Activated T-helper 2 cell treated with anti-CD3 and anti-CD28 coated beads, Interferon-gamma antibody, Interleukin-2, Interleukin-4, amounts not matched to agents 10 μg/mL and 5 μg/mL and 100 μg/mL, durations not matched to agents 14 hours and 24 hours and 36 hours (primary cell): ENCODE data around the gene OR2V1. TPM values are rescaled to one million over a fixed set of nuclear protein-coding genes. Genes with fewer than 3 reads are reported as not detected.
A peak's percentile ranks its signal among the peaks of the same experiment; 100 is the strongest.
"Not testable (repeated sequence)": the region's sequence is repeated elsewhere in the genome, so short reads cannot be mapped to it uniquely, and the experiment has no call there.

Source experiments
- DNase-seq: peaks from one replicate; pipeline ENCODE4 v3.0.0; 2021; ENCODE audit warnings: low spot score
- H3K27ac Mint-ChIP-seq: one replicate; pipeline ENCODE4 v1.8.0; 2021; ENCODE audit warnings: mixed read lengths
- H3K27me3 Mint-ChIP-seq: one replicate; pipeline ENCODE4 v1.8.0; 2021; ENCODE audit warnings: low read depth, mixed read lengths
- H3K36me3 Mint-ChIP-seq: one replicate; pipeline ENCODE4 v1.8.0; 2021; ENCODE audit warnings: low read depth, mixed read lengths
- H3K4me1 Mint-ChIP-seq: one replicate; pipeline ENCODE4 v1.8.0; 2021; ENCODE audit warnings: low read depth, mixed read lengths
- H3K4me3 Mint-ChIP-seq: one replicate; pipeline ENCODE4 v1.8.0; 2021; ENCODE audit warnings: low read depth, mild to moderate bottlenecking, moderate library complexity, mixed read lengths
- H3K9me3 Mint-ChIP-seq: one replicate; pipeline ENCODE4 v1.8.0; 2021; ENCODE audit warnings: mixed read lengths
- intact Hi-C: fragments of 100-400 bp; cut with micrococcal nuclease; formaldehyde crosslinking; loops from one replicate; pipeline ENCODE4 v1.15.1; 2023
- total RNA-seq: library from RNA; stranded (reverse); gene quantifications from 2 replicates; pipeline ENCODE4 v1.2.3, GENCODE V29; 2022

OR2V1 gene
- total RNA-seq, 1 donor from 2014 or later, result not detected

DNA sequence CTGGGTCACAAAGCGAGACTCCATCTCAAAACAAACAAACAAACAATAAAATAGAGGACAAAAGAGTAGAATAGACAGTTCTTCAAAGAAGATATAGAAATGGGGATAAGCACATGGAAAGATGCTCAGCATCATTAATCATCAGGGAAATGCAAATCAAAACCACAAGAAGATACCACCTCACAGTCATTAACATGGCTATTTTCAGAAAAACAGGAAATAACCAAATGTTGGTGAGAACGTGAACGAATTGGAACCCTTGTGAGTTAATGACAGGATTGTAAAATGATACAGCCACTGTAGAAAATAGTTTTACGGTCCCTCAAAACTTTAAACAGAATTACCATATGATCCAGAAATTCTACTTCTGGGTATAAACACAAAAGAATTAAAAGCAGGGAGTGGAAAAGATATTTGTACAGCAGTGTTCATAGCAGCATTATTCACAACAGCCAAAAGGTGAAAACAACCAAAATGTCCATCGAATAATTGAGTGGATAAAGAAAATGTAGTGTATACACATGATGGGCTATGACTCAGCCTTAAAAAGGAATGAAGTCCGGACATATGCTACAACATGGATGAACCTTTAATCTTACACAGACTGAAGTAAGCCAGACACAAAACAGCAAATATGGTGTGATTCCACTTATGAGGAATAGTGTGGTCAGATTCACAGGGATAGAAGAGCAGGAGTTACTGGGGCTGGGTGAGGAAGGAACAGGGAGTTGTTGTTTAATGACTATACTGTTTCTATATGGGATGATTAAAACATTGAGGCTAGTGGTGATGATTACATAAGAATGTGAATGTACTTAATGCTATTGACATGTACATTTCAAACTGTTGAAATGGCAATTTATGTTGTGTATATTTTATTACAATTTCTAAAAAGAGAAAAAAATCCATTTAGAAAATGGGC lies 36.1 kb upstream of the OR2V1 start:
- Mint-ChIP-seq H3K4me1 (peaks cover 49% of the 10 kb centered on the region), H3K27me3 (peaks cover 28% of the 10 kb centered on the region), H3K9me3 (no peaks in the 10 kb centered on the region), H3K4me3 (no peak overlapping the region), H3K36me3 (no peaks in the 10 kb centered on the region), H3K27ac (peak overlapping the region; percentile 43)
- DNase-seq, result no peak
- intact Hi-C loops, result loop anchor here (2.0 kb wide), 1 partner anchor 50 kb away; no protein-coding TSS in a partner anchor

- Mint-ChIP-seq H3K4me3 (peak overlapping the region; percentile 70), H3K36me3 (no peaks in the 10 kb centered on the region), H3K27me3 (peaks cover 15% of the 10 kb centered on the region), H3K9me3 (no peaks in the 10 kb centered on the region), H3K27ac (peak overlapping the region; percentile 94), H3K4me1 (peaks cover 49% of the 10 kb centered on the region)
- intact Hi-C loops, result loop anchor here (5.0 kb wide), 1 partner anchor 112 kb away; no protein-coding TSS in a partner anchor
- no peak for DNase-seq
Measured at GRCh38 chr5:181164076-181164952, 33.3 kb upstream of the OR2V1 start.

DNA sequence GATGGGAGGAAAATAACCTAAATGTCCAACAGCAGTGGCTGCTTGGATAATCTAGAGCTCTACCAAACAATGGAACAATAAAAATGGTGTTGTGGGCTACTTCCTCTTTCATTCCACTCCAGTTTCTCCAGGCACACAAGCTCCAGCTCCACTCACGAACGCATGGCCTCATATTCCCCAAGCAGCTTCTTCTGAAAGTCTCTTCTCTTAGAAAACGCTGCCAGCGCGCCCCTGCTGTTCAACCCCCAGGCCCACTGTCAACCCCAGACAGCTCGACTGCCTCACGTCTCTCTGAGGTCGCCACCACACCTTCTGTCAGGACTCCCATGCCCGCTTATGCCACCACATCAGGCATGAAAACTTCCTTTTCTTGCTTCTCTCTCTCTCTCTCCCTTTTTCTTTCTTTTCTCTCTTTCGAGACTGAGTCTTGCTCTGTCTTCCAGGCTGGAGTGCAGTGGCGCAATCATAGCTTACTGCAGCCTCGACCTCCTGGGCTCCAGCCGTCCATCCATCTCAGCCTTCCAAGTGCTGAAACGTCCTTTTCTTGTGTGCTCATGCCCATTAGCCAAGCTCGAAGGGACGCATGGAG lies 32.6 kb upstream of the OR2V1 start:
- no peak for DNase-seq
- Mint-ChIP-seq H3K27ac (peak overlapping the region; percentile 94), H3K27me3 (peaks cover 11% of the 10 kb centered on the region), H3K4me1 (peaks cover 45% of the 10 kb centered on the region), H3K36me3 (no peaks in the 10 kb centered on the region), H3K9me3 (no peaks in the 10 kb centered on the region), H3K4me3 (peak overlapping the region; percentile 70)
- intact Hi-C loops, result loop anchor here (5.0 kb wide), 1 partner anchor 111 kb away; no protein-coding TSS in a partner anchor

DNA sequence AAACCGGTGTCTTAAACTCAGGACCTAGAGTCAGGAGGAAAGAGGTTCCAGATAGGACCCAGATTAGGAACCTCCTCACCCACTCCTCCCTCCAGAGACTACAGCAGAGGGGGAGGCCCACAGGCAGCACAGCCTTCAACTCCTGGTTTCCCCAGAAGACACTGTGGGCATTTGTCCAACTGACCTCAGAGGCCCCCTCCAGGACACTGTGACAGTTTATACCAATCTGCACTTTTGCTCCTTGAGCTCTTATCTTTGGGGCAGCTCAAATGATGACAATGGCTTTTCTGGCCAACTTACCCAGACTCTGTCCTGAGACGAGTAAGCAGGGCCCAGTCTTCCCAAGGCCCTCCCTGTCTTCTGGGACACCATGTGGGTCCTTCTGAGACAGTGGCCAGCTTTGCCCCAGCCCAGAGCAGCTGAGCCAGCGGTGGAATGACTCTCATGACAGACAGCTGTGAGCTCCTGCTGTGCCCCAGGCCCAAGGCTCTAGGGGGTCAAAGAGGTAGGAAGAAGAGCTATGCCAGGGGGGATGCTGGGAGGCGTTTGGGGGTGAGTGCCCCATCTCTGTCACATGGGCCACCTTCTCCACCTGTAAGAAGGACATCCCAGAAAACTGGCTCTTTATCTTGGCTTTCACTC lies 30.7 kb upstream of the OR2V1 start:
- Mint-ChIP-seq H3K27ac (peak overlapping the region; percentile 95), H3K36me3 (no peaks in the 10 kb centered on the region), H3K27me3 (peaks cover 9% of the 10 kb centered on the region), H3K4me1 (peaks cover 34% of the 10 kb centered on the region), H3K4me3 (peak overlapping the region; percentile 71), H3K9me3 (no peaks in the 10 kb centered on the region)
- no peak for DNase-seq
- intact Hi-C loops, result loop anchor here (5.0 kb wide), 1 partner anchor 109 kb away; no protein-coding TSS in a partner anchor

DNA sequence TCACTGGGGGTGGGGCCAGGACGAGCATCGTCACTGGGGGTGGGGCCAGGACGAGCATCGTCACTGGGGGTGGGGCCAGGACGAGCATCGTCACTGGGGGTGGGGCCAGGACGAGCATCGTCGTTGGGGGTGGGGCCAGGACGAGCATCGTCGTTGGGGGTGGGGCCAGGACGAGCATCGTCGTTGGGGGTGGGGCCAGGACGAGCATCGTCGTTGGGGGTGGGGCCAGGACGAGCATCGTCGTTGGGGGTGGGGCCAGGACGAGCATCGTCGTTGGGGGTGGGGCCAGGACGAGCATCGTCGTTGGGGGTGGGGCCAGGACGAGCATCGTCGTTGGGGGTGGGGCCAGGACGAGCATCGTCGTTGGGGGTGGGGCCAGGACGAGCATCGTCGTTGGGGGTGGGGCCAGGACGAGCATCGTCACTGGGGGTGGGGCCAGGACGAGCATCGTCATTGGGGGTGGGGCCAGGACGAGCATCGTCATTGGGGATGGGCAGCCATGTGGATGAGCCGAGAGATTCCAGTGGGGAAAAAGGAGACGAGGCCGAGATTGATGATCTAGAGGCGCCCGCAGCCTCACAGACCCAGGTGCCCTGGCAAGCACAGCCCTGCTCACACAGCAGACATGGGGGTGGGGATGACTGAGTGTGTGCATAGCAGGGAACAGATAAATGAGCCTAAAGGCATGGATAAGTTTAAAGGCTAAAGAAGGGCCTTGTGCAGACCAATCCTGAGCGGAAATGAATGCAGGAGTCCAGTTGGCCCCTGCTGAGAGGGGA lies 30.0 kb upstream of the OR2V1 start:
- H3K4me1 Mint-ChIP-seq, result peaks cover 33% of the 10 kb centered on the region
- intact Hi-C loops, result loop anchor here (5.0 kb wide), 1 partner anchor 109 kb away; no protein-coding TSS in a partner anchor
- H3K9me3 Mint-ChIP-seq, result not testable (repeated sequence)

GRCh38 chr5:181160152-181160754 lies 29.3 kb upstream of the OR2V1 start:
- peaks cover 7% of the 10 kb centered on the region for H3K27me3 Mint-ChIP-seq
- DNase-seq, result peak; percentile 64
- no peaks in the 10 kb centered on the region for H3K9me3 Mint-ChIP-seq
- intact Hi-C loops, result loop anchor here (5.0 kb wide), 1 partner anchor 108 kb away; no protein-coding TSS in a partner anchor
- peak overlapping the region; percentile 83 for H3K27ac Mint-ChIP-seq
- H3K36me3 Mint-ChIP-seq, result no peaks in the 10 kb centered on the region
- peak overlapping the region; percentile 57 for H3K4me3 Mint-ChIP-seq
- peaks cover 29% of the 10 kb centered on the region for H3K4me1 Mint-ChIP-seq

More for the DNA sequence above, 30.0 kb upstream of the OR2V1 start:
- H3K36me3 Mint-ChIP-seq, H3K27me3 Mint-ChIP-seq: not testable (repeated sequence)
- peak overlapping the region; percentile 71 for H3K4me3 Mint-ChIP-seq
- peak; percentile 51 for DNase-seq
- H3K27ac Mint-ChIP-seq, result peak overlapping the region; percentile 95

DNA sequence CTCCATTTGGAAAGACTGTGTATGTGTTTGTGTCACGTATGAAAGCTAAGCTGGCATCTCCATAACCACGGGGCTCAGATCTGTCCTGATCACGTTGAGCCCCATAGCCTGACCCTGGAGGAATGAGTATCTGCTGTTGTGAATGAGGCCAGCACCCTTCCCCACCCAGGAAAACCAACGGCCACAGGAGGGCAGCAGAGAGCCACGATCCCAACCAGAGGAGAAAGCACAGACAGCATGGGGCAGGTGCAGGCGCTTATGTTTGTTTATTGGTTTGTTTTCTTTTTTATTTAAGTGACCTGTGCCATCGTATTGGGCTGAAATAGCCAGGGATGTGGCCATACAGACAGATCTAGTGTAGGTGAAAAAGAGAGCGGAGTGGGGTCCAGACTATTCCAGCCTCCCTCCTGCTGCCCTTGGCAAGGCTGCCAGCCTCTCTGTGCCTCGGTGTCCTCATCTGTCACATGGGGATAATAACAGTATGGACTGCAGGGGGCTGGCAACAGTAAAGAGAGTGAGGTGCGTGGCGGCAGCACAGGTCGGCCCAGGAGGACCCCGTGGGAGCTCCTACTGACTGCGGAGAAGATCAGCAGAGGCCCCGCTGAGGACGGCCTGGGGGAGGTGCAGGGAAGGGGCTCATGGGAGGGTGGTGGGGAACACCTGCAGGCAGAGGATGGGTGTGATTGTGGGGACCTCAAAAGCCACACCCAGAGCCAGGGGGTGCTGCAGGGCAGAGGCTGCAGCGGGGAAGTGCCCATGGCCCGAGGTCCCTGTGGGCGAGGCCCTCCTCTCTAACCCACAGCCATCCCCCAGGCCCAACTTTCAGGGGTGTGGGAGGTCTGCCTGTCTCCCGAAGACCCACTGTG lies 28.6 kb upstream of the OR2V1 start:
- DNase-seq, result peak; percentile 83
- Mint-ChIP-seq H3K4me1 (peaks cover 30% of the 10 kb centered on the region), H3K4me3 (peak overlapping the region; percentile 67), H3K27me3 (peaks cover 7% of the 10 kb centered on the region), H3K27ac (peak overlapping the region; percentile 90), H3K36me3 (no peaks in the 10 kb centered on the region), H3K9me3 (peaks cover 4% of the 10 kb centered on the region)
- intact Hi-C loops, result loop anchor here (1.0 to 5.0 kb wide), 2 partner anchors 25 to 107 kb away; no protein-coding TSS in a partner anchor

GRCh38 chr5:181158869-181159268 lies 27.9 kb upstream of the OR2V1 start:
- Mint-ChIP-seq H3K27ac (no peak overlapping the region), H3K4me1 (peaks cover 33% of the 10 kb centered on the region), H3K4me3 (no peak overlapping the region)

DNA sequence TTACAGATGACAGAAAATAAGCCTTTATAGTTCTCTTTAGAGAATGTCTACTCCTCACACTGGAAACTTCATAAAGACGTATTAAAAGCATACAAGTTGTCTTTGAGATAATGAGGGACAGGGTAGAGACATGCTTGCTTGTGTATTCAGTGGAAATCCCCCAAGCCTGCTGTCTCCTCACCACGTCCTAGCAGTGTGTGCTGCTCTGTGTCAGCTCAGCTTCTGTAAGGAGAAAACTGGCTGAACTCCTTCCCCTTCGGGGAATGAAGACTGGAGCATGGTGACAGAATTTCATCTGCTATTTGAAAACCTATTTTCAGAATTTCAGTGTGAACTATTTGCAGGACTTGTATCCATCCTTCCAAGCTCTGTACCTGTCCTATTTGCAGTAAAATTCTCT lies 25.8 kb upstream of the OR2V1 start:
- H3K9me3 Mint-ChIP-seq, result peaks cover 4% of the 10 kb centered on the region
- H3K4me3 Mint-ChIP-seq, result no peak overlapping the region
- intact Hi-C loops, result no loop called here
- DNase-seq, result no peak
- H3K27ac Mint-ChIP-seq, result no peak overlapping the region
- H3K36me3 Mint-ChIP-seq, result no peaks in the 10 kb centered on the region
- peaks cover 24% of the 10 kb centered on the region for H3K4me1 Mint-ChIP-seq
- peaks cover 8% of the 10 kb centered on the region for H3K27me3 Mint-ChIP-seq

More at GRCh38 chr5:181158869-181159268, 27.9 kb upstream of the OR2V1 start:
- Mint-ChIP-seq H3K36me3 (no peaks in the 10 kb centered on the region), H3K27me3 (peaks cover 7% of the 10 kb centered on the region), H3K9me3 (peaks cover 4% of the 10 kb centered on the region)
- intact Hi-C loops, result loop anchor here (1.0 kb wide), 1 partner anchor 25 kb away; no protein-coding TSS in a partner anchor
- DNase-seq, result no peak

- Mint-ChIP-seq H3K9me3 (peaks cover 4% of the 10 kb centered on the region), H3K36me3 (no peaks in the 10 kb centered on the region), H3K4me1 (peaks cover 8% of the 10 kb centered on the region), H3K27me3 (peaks cover 10% of the 10 kb centered on the region), H3K4me3 (no peak overlapping the region), H3K27ac (no peak overlapping the region)
- DNase-seq, result no peak
- intact Hi-C loops, result no loop called here
Measured at GRCh38 chr5:181153814-181154213, 22.8 kb upstream of the OR2V1 start.
